ENCODE data around the gene ZDHHC11.
"Not testable (repeated sequence)": the region's sequence is repeated elsewhere in the genome, so short reads cannot be mapped to it uniquely, and the experiment has no call there.

DNA sequence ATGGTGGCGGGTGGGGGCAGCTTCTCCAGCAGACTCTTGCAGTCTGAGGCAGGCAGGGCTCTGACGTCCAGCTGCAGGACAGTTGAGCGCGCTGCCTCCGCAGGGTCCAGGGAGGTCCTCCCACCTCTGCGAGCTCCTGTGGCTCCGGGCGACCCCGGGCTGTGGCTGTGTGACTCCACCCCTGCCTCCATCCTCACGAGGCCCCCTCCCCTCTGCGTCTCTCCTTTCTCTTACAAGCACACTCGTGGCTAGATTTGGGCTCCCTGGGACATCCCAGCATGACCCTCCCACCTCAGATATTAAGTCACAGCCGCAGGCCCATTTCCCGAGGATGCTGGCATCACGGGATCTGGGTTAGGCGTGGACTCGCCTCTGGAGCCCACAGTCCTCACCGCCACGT is 100.6 kb downstream of the ZDHHC11 start:
- TF ChIP-seq CTCF (IDR thresholded peaks at IDR 0.05; ENCODE audit: low read depth, low read length); EZH2phosphoT487 (IDR thresholded peaks at IDR 0.05; ENCODE audit: low read depth): not testable (repeated sequence)

Measured in OCI-LY3 (cell line).